ENCODE results near the gene OST4. TPM values are rescaled to one million over a fixed set of nuclear protein-coding genes. Genes with fewer than 3 reads are reported as not detected.

Gene OST4
- total and polyA plus RNA-seq, 2 donors from 2014 or later: 260 to 718 TPM

DNA sequence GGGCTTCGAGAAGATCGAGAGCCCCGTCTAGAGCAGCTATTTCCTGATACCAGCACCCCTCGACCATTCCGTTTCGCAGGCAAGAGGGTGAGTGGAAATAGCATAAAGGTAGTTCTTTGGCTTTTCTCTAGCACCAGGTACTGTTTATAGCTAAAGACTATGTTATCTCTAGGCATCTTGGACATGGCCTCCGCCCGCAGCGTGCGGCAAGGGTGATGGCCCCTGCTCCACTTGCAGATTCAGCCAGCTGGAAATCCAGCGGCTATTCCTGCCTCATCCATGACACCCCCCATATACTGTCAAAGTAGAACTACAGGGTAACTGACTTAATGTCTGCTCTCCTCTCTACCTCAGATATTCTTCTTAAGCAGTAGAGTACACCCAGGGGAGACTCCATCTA lies 16.7 kb downstream of the OST4 start:
- H3K4me3 ChIP-seq (ENCODE audit: low read length in 3 of 3): no peak overlapping the region
- no peaks in the 10 kb centered on the region for H3K9me3 ChIP-seq (ENCODE audit: control insufficient read depth in 2 of 3, insufficient read depth in 1 of 3, low read length in 3 of 3)
- TF ChIP-seq, protein P1, sequence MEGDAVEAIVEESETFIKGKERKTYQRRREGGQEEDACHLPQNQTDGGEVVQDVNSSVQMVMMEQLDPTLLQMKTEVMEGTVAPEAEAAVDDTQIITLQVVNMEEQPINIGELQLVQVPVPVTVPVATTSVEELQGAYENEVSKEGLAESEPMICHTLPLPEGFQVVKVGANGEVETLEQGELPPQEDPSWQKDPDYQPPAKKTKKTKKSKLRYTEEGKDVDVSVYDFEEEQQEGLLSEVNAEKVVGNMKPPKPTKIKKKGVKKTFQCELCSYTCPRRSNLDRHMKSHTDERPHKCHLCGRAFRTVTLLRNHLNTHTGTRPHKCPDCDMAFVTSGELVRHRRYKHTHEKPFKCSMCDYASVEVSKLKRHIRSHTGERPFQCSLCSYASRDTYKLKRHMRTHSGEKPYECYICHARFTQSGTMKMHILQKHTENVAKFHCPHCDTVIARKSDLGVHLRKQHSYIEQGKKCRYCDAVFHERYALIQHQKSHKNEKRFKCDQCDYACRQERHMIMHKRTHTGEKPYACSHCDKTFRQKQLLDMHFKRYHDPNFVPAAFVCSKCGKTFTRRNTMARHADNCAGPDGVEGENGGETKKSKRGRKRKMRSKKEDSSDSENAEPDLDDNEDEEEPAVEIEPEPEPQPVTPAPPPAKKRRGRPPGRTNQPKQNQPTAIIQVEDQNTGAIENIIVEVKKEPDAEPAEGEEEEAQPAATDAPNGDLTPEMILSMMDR (IDR thresholded peaks at IDR 0.05; ENCODE audit: borderline replicate concordance, extremely low read depth, insufficient read depth): no peak
- H3K27me3 ChIP-seq (ENCODE audit: control insufficient read depth, insufficient read depth, low read length): no peaks in the 10 kb centered on the region
- DNase-seq (no peak), FAIRE-seq (no peak)
- H3K9ac ChIP-seq (ENCODE audit: low read length in 3 of 3): no peak overlapping the region
- peaks cover 2 to 10% (median 2%) of the 10 kb centered on the region in 3 donors for H3K4me1 ChIP-seq (ENCODE audit: control insufficient read depth in 2 of 3, insufficient read depth in 2 of 3, low read depth in 1 of 3, low read length in 3 of 3)
- H3K36me3 ChIP-seq (ENCODE audit: control insufficient read depth in 2 of 3, insufficient read depth in 3 of 3, low read length in 3 of 3): peaks cover 3 to 34% (median 14%) of the 10 kb centered on the region in 3 donors
- no peak overlapping the region for H3K27ac ChIP-seq (ENCODE audit: low read depth in 2 of 2, low read length in 2 of 2)
- intact Hi-C loops (cut with DNase I): no loop called here

DNA sequence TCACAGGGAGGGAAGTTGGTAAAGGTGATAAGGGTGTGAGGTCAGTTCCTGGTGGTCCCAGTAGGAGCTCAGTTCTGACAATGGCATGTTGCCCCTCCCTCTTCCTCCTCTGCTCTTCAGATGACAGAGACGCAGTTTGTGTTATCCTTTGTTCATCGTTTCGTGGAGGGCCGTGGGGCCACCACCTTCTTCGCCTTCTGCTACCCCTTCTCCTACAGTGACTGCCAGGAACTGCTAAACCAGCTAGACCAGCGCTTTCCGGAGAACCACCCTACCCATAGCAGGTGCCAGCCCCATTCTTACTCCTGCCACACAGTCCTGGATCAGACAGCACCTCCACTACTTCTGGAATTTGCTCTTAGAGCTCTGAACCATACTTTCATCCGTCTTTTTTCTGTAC lies 17.7 kb downstream of the OST4 start:
- Histone ChIP-seq H3K4me1 (ENCODE audit: control insufficient read depth in 2 of 3, insufficient read depth in 2 of 3, low read depth in 1 of 3, low read length in 3 of 3) (peaks cover 2 to 14% (median 2%) of the 10 kb centered on the region in 3 donors), H3K36me3 (ENCODE audit: control insufficient read depth in 2 of 3, insufficient read depth in 3 of 3, low read length in 3 of 3) (peaks cover 3 to 34% (median 14%) of the 10 kb centered on the region in 3 donors), H3K4me3 (ENCODE audit: low read length in 3 of 3) (no peak overlapping the region), H3K9me3 (ENCODE audit: control insufficient read depth in 2 of 3, insufficient read depth in 1 of 3, low read length in 3 of 3) (no peaks in the 10 kb centered on the region), H3K9ac (ENCODE audit: low read length in 3 of 3) (no peak overlapping the region), H3K27ac (ENCODE audit: low read depth in 2 of 2, low read length in 2 of 2) (no peak overlapping the region), H3K27me3 (ENCODE audit: control insufficient read depth, insufficient read depth, low read length) (no peaks in the 10 kb centered on the region)
- no peak for FAIRE-seq
- TF ChIP-seq, protein P1 (IDR thresholded peaks at IDR 0.05; ENCODE audit: borderline replicate concordance, extremely low read depth, insufficient read depth): no peak
- intact Hi-C loops (cut with DNase I): no loop called here
- no peak for DNase-seq

DNA sequence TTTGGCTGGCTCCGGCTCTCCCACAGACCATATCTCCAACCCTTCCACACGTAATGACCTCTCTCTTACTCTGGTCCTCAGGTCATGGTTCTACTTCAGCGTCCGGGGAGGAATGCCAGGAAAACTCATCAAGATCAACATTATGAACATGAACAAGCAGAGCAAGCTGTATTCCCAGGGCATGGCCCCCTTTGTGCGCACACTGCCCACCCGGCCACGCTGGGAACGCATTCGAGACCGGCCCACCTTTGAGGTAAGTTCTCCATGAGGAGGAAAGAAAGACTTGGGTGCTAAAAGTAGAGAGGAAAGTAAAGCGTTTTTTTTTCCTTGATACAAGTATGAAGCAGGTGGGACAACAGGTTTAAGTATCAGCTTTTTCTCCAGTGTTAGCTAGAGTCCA lies 18.1 kb downstream of the OST4 start:
- peaks cover 2 to 14% (median 2%) of the 10 kb centered on the region in 3 donors for H3K4me1 ChIP-seq (ENCODE audit: control insufficient read depth in 2 of 3, insufficient read depth in 2 of 3, low read depth in 1 of 3, low read length in 3 of 3)
- no peak for FAIRE-seq
- H3K9me3 ChIP-seq (ENCODE audit: control insufficient read depth in 2 of 3, insufficient read depth in 1 of 3, low read length in 3 of 3): no peaks in the 10 kb centered on the region
- no peak for DNase-seq
- no peak overlapping the region for H3K27ac ChIP-seq (ENCODE audit: low read depth in 2 of 2, low read length in 2 of 2)
- intact Hi-C loops (cut with DNase I): no loop called here
- peaks cover 3 to 31% (median 14%) of the 10 kb centered on the region in 3 donors for H3K36me3 ChIP-seq (ENCODE audit: control insufficient read depth in 2 of 3, insufficient read depth in 3 of 3, low read length in 3 of 3)
- TF ChIP-seq, protein P1 (IDR thresholded peaks at IDR 0.05; ENCODE audit: borderline replicate concordance, extremely low read depth, insufficient read depth): no peak
- H3K4me3 ChIP-seq (ENCODE audit: low read length in 3 of 3): no peak overlapping the region
- H3K27me3 ChIP-seq (ENCODE audit: control insufficient read depth, insufficient read depth, low read length): no peaks in the 10 kb centered on the region
- no peak overlapping the region for H3K9ac ChIP-seq (ENCODE audit: low read length in 3 of 3)

Data from kidney (tissue), 14 donors.